ENCODE results near the gene RRP12. TPM values are rescaled to one million over a fixed set of nuclear protein-coding genes. Genes with fewer than 3 reads are reported as not detected.

The RRP12 gene
- total RNA-seq, 6 experiments from 2014 or later: 6.7 to 23.2 (median 10.2) TPM

DNA sequence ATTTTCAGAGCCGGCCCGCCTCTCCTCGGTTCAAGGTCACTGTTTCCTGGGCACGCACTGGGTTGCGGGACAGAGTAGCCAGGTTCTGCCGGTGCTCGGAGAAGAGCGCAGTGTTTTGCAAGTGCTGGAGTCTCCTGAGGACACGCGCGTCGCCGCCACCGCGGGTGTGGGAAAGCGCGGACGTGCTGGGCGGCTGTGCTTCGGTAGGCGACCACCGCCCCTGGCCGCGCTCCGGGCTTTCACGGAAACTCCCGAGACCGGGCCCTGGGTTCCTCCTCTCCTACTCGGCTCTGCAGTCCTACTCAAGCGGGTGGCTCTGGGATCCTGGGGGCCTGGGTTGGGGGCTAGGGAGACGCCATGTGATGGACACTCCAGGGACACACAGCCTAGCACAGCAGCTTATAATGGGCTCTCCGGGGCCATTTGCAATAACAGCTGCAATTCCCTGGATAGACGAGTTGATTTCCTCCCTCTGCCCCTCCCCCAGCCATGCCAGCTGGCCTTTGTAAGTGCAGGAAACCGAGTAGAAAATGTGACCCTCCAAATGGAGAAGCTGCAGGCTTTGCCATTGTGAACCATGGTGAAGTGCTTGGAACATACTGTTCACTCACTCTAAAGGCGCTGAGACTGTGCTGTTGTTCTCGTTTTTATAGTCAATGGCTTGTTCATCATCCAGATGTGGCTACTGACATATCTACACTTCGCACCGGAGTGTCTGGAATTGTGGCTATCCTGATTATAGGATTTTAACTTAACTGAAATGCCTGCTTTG is 79.9 kb downstream of the RRP12 start:
- intact Hi-C loops (cut with DNase I): loop anchor here in 1 of 2 donors (10.0 kb wide), 1 partner anchor 46 kb away; no protein-coding TSS in a partner anchor
- 23% methylated on average over 5 of the region's 38 CpGs for WGBS (ENCODE audit: insufficient coverage, low coverage, low lambda C conversion rate, missing lambda C conversion rate)
- H3K4me3 ChIP-seq: peak overlapping the region; percentile 70 to 77 (median 72)
- H3K9me3 ChIP-seq: no peaks in the 10 kb centered on the region
- peak overlapping the region; percentile 99 to 100 (median 100) for H3K27ac ChIP-seq
- H3K4me1 ChIP-seq: peaks cover 0 to 18% (median 3%) of the 10 kb centered on the region in 4 donors
- no peaks in the 10 kb centered on the region for H3K36me3 ChIP-seq
- no peaks in the 10 kb centered on the region for H3K27me3 ChIP-seq
- ATAC-seq: peak; percentile 20 to 57 (median 42)
- peak; percentile 14 for TF ChIP-seq POLR2A (IDR thresholded peaks at IDR 0.05)
- TF ChIP-seq, protein P1, sequence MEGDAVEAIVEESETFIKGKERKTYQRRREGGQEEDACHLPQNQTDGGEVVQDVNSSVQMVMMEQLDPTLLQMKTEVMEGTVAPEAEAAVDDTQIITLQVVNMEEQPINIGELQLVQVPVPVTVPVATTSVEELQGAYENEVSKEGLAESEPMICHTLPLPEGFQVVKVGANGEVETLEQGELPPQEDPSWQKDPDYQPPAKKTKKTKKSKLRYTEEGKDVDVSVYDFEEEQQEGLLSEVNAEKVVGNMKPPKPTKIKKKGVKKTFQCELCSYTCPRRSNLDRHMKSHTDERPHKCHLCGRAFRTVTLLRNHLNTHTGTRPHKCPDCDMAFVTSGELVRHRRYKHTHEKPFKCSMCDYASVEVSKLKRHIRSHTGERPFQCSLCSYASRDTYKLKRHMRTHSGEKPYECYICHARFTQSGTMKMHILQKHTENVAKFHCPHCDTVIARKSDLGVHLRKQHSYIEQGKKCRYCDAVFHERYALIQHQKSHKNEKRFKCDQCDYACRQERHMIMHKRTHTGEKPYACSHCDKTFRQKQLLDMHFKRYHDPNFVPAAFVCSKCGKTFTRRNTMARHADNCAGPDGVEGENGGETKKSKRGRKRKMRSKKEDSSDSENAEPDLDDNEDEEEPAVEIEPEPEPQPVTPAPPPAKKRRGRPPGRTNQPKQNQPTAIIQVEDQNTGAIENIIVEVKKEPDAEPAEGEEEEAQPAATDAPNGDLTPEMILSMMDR (IDR thresholded peaks at IDR 0.05): no peak
- DNase-seq: peak; percentile 54 to 79 (median 77)

DNA sequence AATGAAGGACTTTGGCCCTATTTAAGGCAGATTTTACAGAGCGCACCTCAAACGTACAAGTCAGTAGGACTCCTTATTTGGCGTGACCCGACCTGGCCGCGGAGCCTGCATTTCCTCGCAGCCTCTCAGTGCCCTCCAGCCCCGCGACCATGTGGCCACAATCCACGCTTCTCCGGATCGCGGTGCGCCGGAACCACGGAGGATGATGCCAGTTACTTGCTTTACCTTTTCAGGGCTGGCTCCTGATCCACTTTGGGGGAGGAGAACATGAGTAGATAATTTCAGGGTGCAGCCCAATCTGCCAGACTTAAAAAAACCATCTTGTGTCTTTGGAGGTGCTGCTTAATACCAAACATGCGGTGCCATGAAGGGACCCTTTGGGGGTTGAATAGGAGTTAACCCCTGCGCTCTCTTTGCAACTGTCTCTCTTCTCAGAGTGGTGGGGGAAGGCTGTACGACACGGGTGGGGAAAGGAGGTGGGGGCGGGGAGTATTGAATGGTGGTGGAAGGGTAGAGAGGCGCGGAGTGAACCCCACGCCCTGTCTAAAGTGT is 80.6 kb downstream of the RRP12 start:
- ATAC-seq (peak; percentile 7 to 16 (median 14)), DNase-seq (peak; percentile 45 to 69 (median 63))
- Histone ChIP-seq H3K27ac (peak overlapping the region; percentile 99 to 100 (median 100)), H3K4me3 (peak overlapping the region; percentile 70 to 77 (median 72)), H3K36me3 (no peaks in the 10 kb centered on the region), H3K4me1 (peaks cover 0 to 18% (median 3%) of the 10 kb centered on the region in 4 donors), H3K27me3 (no peaks in the 10 kb centered on the region), H3K9me3 (no peaks in the 10 kb centered on the region)
- peak; percentile 2 for TF ChIP-seq POLR2A (IDR thresholded peaks at IDR 0.05)
- TF ChIP-seq, protein P1 (IDR thresholded peaks at IDR 0.05): no peak
- intact Hi-C loops (cut with DNase I): loop anchor here in 1 of 2 donors (10.0 kb wide), 1 partner anchor 46 kb away; no protein-coding TSS in a partner anchor
- WGBS (ENCODE audit: insufficient coverage, low coverage, low lambda C conversion rate, missing lambda C conversion rate): under 1% methylated on average over 18 of the region's 24 CpGs

DNA sequence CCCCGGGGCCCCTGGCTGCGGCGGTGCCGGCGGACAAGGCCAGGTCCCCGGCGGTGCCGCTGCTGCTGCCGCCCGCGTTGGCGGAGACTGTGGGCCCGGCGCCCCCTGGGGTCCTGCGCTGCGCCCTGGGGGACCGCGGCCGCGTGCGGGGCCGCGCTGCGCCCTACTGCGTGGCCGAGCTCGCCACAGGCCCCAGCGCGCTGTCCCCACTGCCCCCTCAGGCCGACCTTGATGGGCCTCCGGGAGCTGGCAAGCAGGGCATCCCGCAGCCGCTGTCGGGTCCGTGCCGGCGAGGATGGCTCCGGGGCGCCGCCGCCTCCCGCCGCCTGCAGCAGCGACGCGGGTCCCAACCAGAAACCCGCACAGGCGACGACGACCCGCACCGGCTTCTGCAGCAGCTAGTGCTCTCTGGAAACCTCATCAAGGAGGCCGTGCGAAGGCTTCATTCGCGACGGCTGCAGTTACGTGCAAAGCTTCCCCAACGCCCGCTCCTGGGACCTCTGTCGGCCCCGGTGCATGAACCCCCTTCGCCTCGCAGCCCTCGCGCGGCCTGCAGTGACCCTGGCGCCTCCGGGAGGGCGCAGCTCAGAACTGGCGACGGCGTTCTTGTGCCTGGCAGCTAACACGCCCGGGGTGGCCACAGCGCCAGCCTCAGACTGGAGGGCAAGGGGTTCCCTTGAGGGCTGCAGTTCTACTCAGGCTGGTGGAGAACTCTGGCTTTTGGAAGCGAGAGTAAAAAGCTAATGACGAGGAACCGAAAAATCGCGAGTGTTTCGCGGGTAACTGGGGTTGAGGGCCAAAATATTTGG is 81.3 kb downstream of the RRP12 start:
- Histone ChIP-seq H3K27me3 (no peaks in the 10 kb centered on the region), H3K9me3 (no peaks in the 10 kb centered on the region), H3K4me3 (peak overlapping the region; percentile 70 to 77 (median 72)), H3K4me1 (peaks cover 0 to 18% (median 3%) of the 10 kb centered on the region in 4 donors), H3K36me3 (no peaks in the 10 kb centered on the region), H3K27ac (peak overlapping the region; percentile 99 to 100 (median 100))
- peak; percentile 80 to 87 (median 84) for DNase-seq
- peak; percentile 49 to 70 (median 66) for ATAC-seq
- 1% methylated on average over 29 of the region's 83 CpGs for WGBS (ENCODE audit: insufficient coverage, low coverage, low lambda C conversion rate, missing lambda C conversion rate)
- TF ChIP-seq POLR2A (IDR thresholded peaks at IDR 0.05): peak; percentile 63
- TF ChIP-seq, protein P1 (IDR thresholded peaks at IDR 0.05): peak in 2 of 4 donors; percentile 13 to 15
- intact Hi-C loops (cut with DNase I): loop anchor here in 1 of 2 donors (10.0 kb wide), 1 partner anchor 45 kb away; no protein-coding TSS in a partner anchor
